ENCODE data around the gene PUSL1.

Gene PUSL1

DNA sequence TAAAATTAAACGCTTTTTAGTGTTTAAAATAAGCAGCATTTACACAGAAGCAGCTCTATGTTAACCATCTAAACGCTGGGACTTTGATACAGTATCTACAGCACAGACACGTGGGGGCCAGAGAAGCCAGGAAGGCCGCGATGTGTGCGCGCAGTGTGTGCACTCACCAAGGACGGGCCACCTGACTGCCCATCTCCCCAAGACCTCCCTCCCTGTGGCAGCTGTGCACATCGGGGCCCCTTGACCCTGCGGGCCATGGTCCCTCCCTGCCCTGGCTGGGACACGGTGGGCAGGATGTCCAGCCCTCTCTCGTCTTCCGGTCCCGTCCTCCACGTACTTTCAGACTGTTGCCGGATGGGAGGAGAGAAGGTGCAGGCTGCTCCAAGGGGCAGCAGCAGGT, 26.9 kb downstream of the PUSL1 start:
- no peak for TF ChIP-seq CTCF (IDR thresholded peaks at IDR 0.05; ENCODE audit: insufficient read depth, low read depth, low read length, missing control alignments)
- no peak for DNase-seq (ENCODE audit: low read depth)
- H3K4me3 ChIP-seq (ENCODE audit: low read length), result no peak overlapping the region

DNA sequence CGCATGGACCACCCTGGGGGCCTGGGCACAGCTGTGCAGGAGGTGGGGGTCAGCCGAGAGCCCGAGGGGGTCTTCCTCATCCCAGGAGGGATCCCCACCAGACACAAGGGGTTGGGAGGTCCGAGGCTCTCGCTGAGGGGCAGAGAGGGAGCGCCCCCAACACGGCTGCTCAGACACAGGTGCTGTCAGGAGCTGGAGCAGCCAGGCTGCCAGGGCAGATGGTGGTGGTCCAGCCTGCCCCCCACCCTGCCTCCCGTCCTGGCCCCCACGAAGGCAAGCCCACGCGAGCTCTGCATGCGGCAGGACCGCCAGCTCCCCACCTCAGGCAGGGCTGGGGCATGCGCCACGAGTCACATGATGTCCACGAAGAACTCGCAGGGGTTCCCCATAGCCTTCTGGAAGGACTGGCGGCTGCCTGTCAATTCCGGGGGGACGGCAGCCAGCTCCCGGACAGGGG, 27.4 kb downstream of the PUSL1 start:
- DNase-seq (ENCODE audit: low read depth), result no peak
- no peak overlapping the region for H3K4me3 ChIP-seq (ENCODE audit: low read length)

DNA sequence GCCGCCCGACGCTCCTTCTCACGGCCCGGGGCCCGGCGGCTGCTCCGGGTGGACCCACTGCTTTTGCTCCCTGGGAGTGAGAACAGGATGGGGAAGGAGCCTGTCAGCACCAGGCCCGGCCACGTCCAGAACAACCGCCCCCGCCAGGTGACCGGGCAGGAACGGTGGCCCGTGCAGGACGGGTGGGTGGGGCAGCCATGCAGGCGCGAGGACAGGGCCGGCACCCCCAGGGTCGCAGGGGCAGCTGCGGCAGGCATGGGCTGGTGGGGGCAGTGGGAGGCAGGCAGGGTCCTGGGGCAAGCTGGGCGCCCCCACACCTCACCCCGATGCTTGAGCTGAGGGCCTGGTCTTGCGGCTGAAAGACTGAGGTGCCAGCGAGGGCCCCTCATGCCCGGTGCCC, 28.0 kb downstream of the PUSL1 start:
- no peak for TF ChIP-seq CTCF (IDR thresholded peaks at IDR 0.05; ENCODE audit: insufficient read depth, low read depth, low read length, missing control alignments)
- H3K4me3 ChIP-seq (ENCODE audit: low read length), result no peak overlapping the region
- no peak for DNase-seq (ENCODE audit: low read depth)

More for the DNA sequence above, 27.4 kb downstream of the PUSL1 start:
- TF ChIP-seq CTCF (IDR thresholded peaks at IDR 0.05; ENCODE audit: insufficient read depth, low read depth, low read length, missing control alignments), result no peak

DNA sequence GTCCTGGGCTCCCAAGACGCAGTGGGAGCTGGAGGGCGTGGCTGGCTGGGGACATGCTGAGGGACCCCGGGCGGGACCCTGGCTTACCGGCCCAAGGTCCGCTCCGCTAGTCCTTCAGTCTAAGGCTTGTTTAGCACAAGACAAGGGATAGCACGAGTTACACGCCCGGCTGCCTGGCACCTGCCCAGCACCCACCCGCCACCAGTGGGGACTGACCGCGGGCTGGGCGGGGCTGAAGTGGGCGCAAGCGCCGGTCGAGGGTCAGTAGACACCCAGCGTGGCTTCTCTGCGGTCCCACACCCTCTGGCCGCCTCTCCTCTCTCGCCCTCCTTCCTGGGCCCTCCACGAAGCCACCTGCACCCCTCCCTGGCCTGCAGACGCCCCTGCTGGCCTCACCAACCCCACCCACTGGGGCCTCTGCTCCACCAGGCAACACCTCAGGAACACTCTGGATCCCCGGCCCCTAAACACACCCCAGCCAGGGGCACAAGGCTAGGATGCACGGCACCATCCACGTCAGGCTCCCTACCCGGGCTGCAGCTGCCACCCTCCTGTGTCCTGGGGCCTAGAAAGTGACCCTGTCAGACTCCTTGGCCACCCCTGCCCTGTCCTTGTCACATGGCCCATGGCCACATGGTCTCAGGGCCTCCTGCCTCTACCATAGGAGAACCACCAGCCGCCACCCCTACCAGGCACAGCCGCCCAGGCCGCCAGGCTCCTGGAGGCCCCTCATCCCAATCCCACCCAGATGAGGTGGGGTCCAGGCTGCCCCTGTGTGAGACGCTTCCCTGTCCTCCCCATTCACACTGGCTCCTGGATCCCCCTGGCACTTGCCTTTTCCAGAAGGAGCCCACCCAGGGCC, 28.8 kb downstream of the PUSL1 start:
- H3K4me3 ChIP-seq (ENCODE audit: low read length), result no peak overlapping the region
- TF ChIP-seq CTCF (IDR thresholded peaks at IDR 0.05; ENCODE audit: insufficient read depth, low read depth, low read length, missing control alignments), result no peak
- DNase-seq (ENCODE audit: low read depth), result no peak

- TF ChIP-seq CTCF (IDR thresholded peaks at IDR 0.05; ENCODE audit: insufficient read depth, low read depth, low read length, missing control alignments), result no peak
- DNase-seq (ENCODE audit: low read depth), result peak; percentile 77
- H3K4me3 ChIP-seq (ENCODE audit: low read length), result no peak overlapping the region
These were observed 29.4 kb downstream of the PUSL1 start for GRCh38 chr1:1337793-1338147.

- no peak for DNase-seq (ENCODE audit: low read depth)
- H3K4me3 ChIP-seq (ENCODE audit: low read length), result no peak overlapping the region
- no peak for TF ChIP-seq CTCF (IDR thresholded peaks at IDR 0.05; ENCODE audit: insufficient read depth, low read depth, low read length, missing control alignments)
These were observed 29.9 kb downstream of the PUSL1 start for GRCh38 chr1:1338278-1338677.

DNA sequence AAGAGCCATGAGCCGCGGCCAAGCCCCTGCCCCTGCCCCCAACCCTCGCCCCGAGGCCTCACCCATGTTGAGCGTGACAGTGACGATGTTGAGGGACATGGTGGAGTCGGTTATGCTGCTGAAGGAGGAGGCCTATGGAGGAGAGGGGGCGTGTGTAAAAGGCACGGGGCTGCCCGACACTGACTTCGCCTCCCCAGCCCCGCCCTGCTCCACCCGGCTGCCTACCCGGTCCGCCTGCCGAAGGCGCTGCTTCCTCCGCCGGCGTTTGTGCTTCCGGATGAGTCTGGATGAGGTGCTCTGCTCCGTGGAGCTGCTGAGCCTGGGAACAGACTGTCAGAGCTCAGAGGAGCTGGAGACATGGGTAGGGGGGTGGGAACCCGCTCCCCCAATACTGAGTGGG, 31.8 kb downstream of the PUSL1 start:
- no peak overlapping the region for H3K4me3 ChIP-seq (ENCODE audit: low read length)
- TF ChIP-seq CTCF (IDR thresholded peaks at IDR 0.05; ENCODE audit: insufficient read depth, low read depth, low read length, missing control alignments), result no peak
- no peak for DNase-seq (ENCODE audit: low read depth)

Data from epithelial cell of esophagus (primary cell).